Naive thymus-derived CD8-positive, alpha-beta T cell (primary cell): ENCODE data around the gene ELOA. TPM values are rescaled to one million over a fixed set of nuclear protein-coding genes. Genes with fewer than 3 reads are reported as not detected.
A peak's percentile ranks its signal among the peaks of the same experiment; 100 is the strongest.
"Not testable (repeated sequence)": the region's sequence is repeated elsewhere in the genome, so short reads cannot be mapped to it uniquely, and the experiment has no call there.

Experiments used
- ATAC-seq, 2 donors: fragments of 150-1000 bp; cut with Tn5 transposase in 1 of 2; sonication (Bioruptor Pico), chemical (Tn5 transposase) in 1 of 2; 1 replicate in 1 of 2; 2 replicates in 1 of 2; pipeline ENCODE4 v1.10.0; 2021; ENCODE audit warnings: mild to moderate bottlenecking in 2 of 2, moderate library complexity in 2 of 2
- POLR2A ChIA-PET: fragments of 350-600 bp; sonication (Branson Sonifier 250); formaldehyde crosslinking; loops from one replicate; lab custom pipeline; 2021; ENCODE audit warnings: antibody characterized with exemption; lab: Charles Lee
- DNase-seq, 10 donors: peaks; one replicate each; pipeline versions ENCODE4 v3.0.0 to v3.0.0-alpha.2; 2020 to 2022
- H3K27ac Mint-ChIP-seq, 10 donors: one replicate each; pipeline ENCODE4 v1.8.0; 2020 to 2022; ENCODE audit warnings: mild to moderate bottlenecking in 10 of 10, mixed read lengths in 10 of 10, moderate library complexity in 4 of 10, inconsistent platforms in 1 of 10
- H3K27me3 Mint-ChIP-seq, 5 donors: one replicate each; pipeline ENCODE4 v1.8.0; 2021 to 2022; ENCODE audit warnings: mixed read lengths in 5 of 5
- H3K36me3 Mint-ChIP-seq, 3 donors: one replicate each; pipeline ENCODE4 v1.8.0; 2020 to 2022; ENCODE audit warnings: mixed read lengths in 3 of 3, mild to moderate bottlenecking in 2 of 3, inconsistent platforms in 1 of 3
- H3K4me1 Mint-ChIP-seq, 4 donors: one replicate each; pipeline ENCODE4 v1.8.0; 2021 to 2022; ENCODE audit warnings: mixed read lengths in 4 of 4
- H3K4me3 Mint-ChIP-seq, 10 donors: one replicate each; pipeline ENCODE4 v1.8.0; 2020 to 2022; ENCODE audit warnings: mild to moderate bottlenecking in 10 of 10, mixed read lengths in 10 of 10, moderate library complexity in 6 of 10, inconsistent platforms in 1 of 10
- H3K9me3 Mint-ChIP-seq, 9 donors: one replicate each; pipeline ENCODE4 v1.8.0; 2020 to 2022; ENCODE audit warnings: mixed read lengths in 9 of 9, mild to moderate bottlenecking in 3 of 9, inconsistent platforms in 1 of 9, moderate library complexity in 1 of 9
- polyA plus RNA-seq, 3 donors: library from polyadenylated mRNA; unstranded; fragments of 300-500 nt; fragmentation: Illumina TruSeq; gene quantifications; one replicate each; pipeline ENCODE4 v1.2.3, GENCODE V29; 2021
- total RNA-seq, 8 experiments: library from RNA in 2 of 8; stranded (reverse) in 2 of 8; gene quantifications; one replicate each; pipeline ENCODE4 v1.2.3 and lab custom pipeline; 2021 to 2026

The ELOA gene
- total and polyA plus RNA-seq, 5 experiments from 2014 or later, result 17.0 to 27.6 (median 26.4) TPM

- Mint-ChIP-seq H3K27me3 (peaks cover 0 to 1% (median 0%) of the 10 kb centered on the region in 5 donors), H3K4me3 (peak overlapping the region; percentile 75 to 97 (median 90)), H3K4me1 (peaks cover 3 to 22% (median 16%) of the 10 kb centered on the region in 4 donors), H3K27ac (peak overlapping the region; percentile 65 to 94 (median 84)), H3K9me3 (no peaks in the 10 kb centered on the region), H3K36me3 (peaks cover 0 to 23% (median 0%) of the 10 kb centered on the region in 3 donors)
- DNase-seq (peak in 1 of 10 donors; percentile 28), ATAC-seq (no peak)
- POLR2A ChIA-PET, result interaction anchor here (0.8 to 8.3 kb wide), 7 partner anchors 9 to 1349 kb away, joined by 3 to 64 read pairs (median 10); partner anchors contain the start of genes HMGCL, LYPLA2, PITHD1 and SRSF10
These were observed 56.5 kb downstream of the ELOA start for GRCh38 chr1:23799570-23800399.

GRCh38 chr1:23800400-23801337, 57.4 kb downstream of the ELOA start, which contains the start of gene GALE:
TSS of gene GALE (minus strand) at chr1:23800754. CDS start at chr1:23799007, 1,747 bp downstream.
- Mint-ChIP-seq H3K9me3 (no peaks in the 10 kb centered on the region), H3K27me3 (peaks cover 0 to 1% (median 0%) of the 10 kb centered on the region in 5 donors), H3K36me3 (peaks cover 0 to 18% (median 0%) of the 10 kb centered on the region in 3 donors), H3K4me1 (peaks cover 6 to 22% (median 16%) of the 10 kb centered on the region in 4 donors), H3K27ac (peak within 1 kb of the TSS; percentile 81 to 95 (median 92)), H3K4me3 (peak within 1 kb of the TSS; percentile 75 to 97 (median 90))
- ATAC-seq (peak; percentile 88 to 89), DNase-seq (peak; percentile 91 to 98 (median 95))
- POLR2A ChIA-PET, result interaction anchor here (0.5 to 8.3 kb wide), 13 partner anchors 10 to 1350 kb away, joined by 3 to 64 read pairs (median 4); partner anchors contain the start of genes ELOA, HMGCL, LYPLA2 and PITHD1

GRCh38 chr1:23801338-23801748, 58.1 kb downstream of the ELOA start:
- H3K36me3 Mint-ChIP-seq, result peaks cover 0 to 19% (median 0%) of the 10 kb centered on the region in 3 donors
- H3K9me3 Mint-ChIP-seq, result no peaks in the 10 kb centered on the region
- H3K4me1 Mint-ChIP-seq, result peaks cover 6 to 22% (median 16%) of the 10 kb centered on the region in 4 donors
- peaks cover 0 to 1% (median 0%) of the 10 kb centered on the region in 5 donors for H3K27me3 Mint-ChIP-seq
- ATAC-seq, result no peak
- POLR2A ChIA-PET, result interaction anchor here (0.5 to 8.3 kb wide), 10 partner anchors 9 to 239 kb away, joined by 3 to 64 read pairs (median 6); partner anchors contain the start of genes ELOA, HMGCL, LYPLA2 and PITHD1
- peak overlapping the region; percentile 75 to 95 (median 92) for H3K27ac Mint-ChIP-seq
- peak overlapping the region; percentile 75 to 97 (median 90) for H3K4me3 Mint-ChIP-seq
- DNase-seq, result no peak

- Mint-ChIP-seq H3K9me3 (no peaks in the 10 kb centered on the region), H3K4me1 (peaks cover 6 to 22% (median 16%) of the 10 kb centered on the region in 4 donors), H3K4me3 (peak overlapping the region in 9 of 10 donors; percentile 20 to 97 (median 81)), H3K27me3 (peaks cover 0 to 1% (median 0%) of the 10 kb centered on the region in 5 donors), H3K36me3 (peaks cover 0 to 17% (median 0%) of the 10 kb centered on the region in 3 donors), H3K27ac (peak overlapping the region; percentile 54 to 95 (median 88))
- POLR2A ChIA-PET, result interaction anchor here (1.4 to 8.3 kb wide), 7 partner anchors 8 to 179 kb away, joined by 3 to 64 read pairs (median 10); partner anchors contain the start of genes ELOA, HMGCL, LYPLA2 and PITHD1
- no peak for DNase-seq
- no peak for ATAC-seq
These were observed 58.6 kb downstream of the ELOA start for GRCh38 chr1:23801876-23802275.

GRCh38 chr1:23802809-23803342, 59.6 kb downstream of the ELOA start:
- not testable (repeated sequence) for H3K9me3 Mint-ChIP-seq, DNase-seq, H3K27me3 Mint-ChIP-seq, ATAC-seq
- Mint-ChIP-seq H3K27ac (peak overlapping the region in 8 of 10 donors; percentile 18 to 82 (median 72)), H3K36me3 (peaks cover 0 to 16% (median 0%) of the 10 kb centered on the region in 3 donors), H3K4me3 (peak overlapping the region in 4 of 10 donors; percentile 15 to 75 (median 66)), H3K4me1 (peaks cover 7 to 29% (median 16%) of the 10 kb centered on the region in 4 donors)
- POLR2A ChIA-PET, result interaction anchor here (0.6 to 8.3 kb wide), 5 partner anchors 13 to 153 kb away, joined by 4 to 64 read pairs (median 29); partner anchors contain the start of genes HMGCL, LYPLA2 and PITHD1

- Mint-ChIP-seq H3K4me1 (peaks cover 7 to 29% (median 15%) of the 10 kb centered on the region in 4 donors), H3K36me3 (peaks cover 0 to 16% (median 0%) of the 10 kb centered on the region in 3 donors), H3K27me3 (peaks cover 0 to 1% (median 0%) of the 10 kb centered on the region in 5 donors), H3K4me3 (no peak overlapping the region), H3K9me3 (no peaks in the 10 kb centered on the region), H3K27ac (peak overlapping the region in 6 of 10 donors; percentile 13 to 84 (median 54))
- ATAC-seq (no peak), DNase-seq (no peak)
- POLR2A ChIA-PET, result interaction anchor here (0.5 to 5.7 kb wide), 3 partner anchors 13 to 50 kb away, joined by 3 to 64 read pairs (median 3); partner anchors contain the start of gene LYPLA2
These were observed 60.4 kb downstream of the ELOA start for GRCh38 chr1:23803674-23804073.

GRCh38 chr1:23804183-23804835, 61.0 kb downstream of the ELOA start:
- Mint-ChIP-seq H3K36me3 (peaks cover 0 to 16% (median 0%) of the 10 kb centered on the region in 3 donors), H3K4me3 (peak overlapping the region in 1 of 10 donors; percentile 41), H3K4me1 (peaks cover 7 to 27% (median 13%) of the 10 kb centered on the region in 4 donors), H3K9me3 (no peaks in the 10 kb centered on the region), H3K27ac (peak overlapping the region in 5 of 10 donors; percentile 13 to 86 (median 69)), H3K27me3 (peaks cover 0 to 1% (median 0%) of the 10 kb centered on the region in 5 donors)
- ATAC-seq (no peak), DNase-seq (no peak)
- POLR2A ChIA-PET, result interaction anchor here (0.5 to 0.7 kb wide), 4 partner anchors 21 to 215 kb away, joined by 3 read pairs; partner anchors contain the start of gene HMGCL

- POLR2A ChIA-PET, result interaction anchor here (0.6 kb wide), 2 partner anchors 20 to 214 kb away, joined by 3 read pairs; partner anchors contain the start of gene HMGCL
- ATAC-seq, result no peak
- H3K9me3 Mint-ChIP-seq, result no peaks in the 10 kb centered on the region
- peaks cover 6 to 27% (median 13%) of the 10 kb centered on the region in 4 donors for H3K4me1 Mint-ChIP-seq
- peak overlapping the region in 5 of 10 donors; percentile 27 to 86 (median 64) for H3K27ac Mint-ChIP-seq
- H3K27me3 Mint-ChIP-seq, result peaks cover 0 to 1% (median 0%) of the 10 kb centered on the region in 5 donors
- no peak for DNase-seq
- peaks cover 0 to 16% (median 0%) of the 10 kb centered on the region in 3 donors for H3K36me3 Mint-ChIP-seq
- H3K4me3 Mint-ChIP-seq, result peak overlapping the region in 1 of 10 donors; percentile 4
These were observed 61.8 kb downstream of the ELOA start for GRCh38 chr1:23805025-23805424.

- Mint-ChIP-seq H3K9me3 (no peaks in the 10 kb centered on the region), H3K27me3 (no peaks in the 10 kb centered on the region), H3K4me1 (peaks cover 12 to 35% (median 20%) of the 10 kb centered on the region in 4 donors), H3K36me3 (peaks cover 0 to 20% (median 0%) of the 10 kb centered on the region in 3 donors), H3K27ac (peak overlapping the region in 1 of 10 donors; percentile 33), H3K4me3 (no peak overlapping the region)
- ATAC-seq, result no peak
- POLR2A ChIA-PET, result interaction anchor here (1.2 kb wide), 1 partner anchor 13 kb away, joined by 3 read pairs; no protein-coding TSS in a partner anchor
- DNase-seq, result no peak
These were observed 63.0 kb downstream of the ELOA start for GRCh38 chr1:23806280-23806679.

- ATAC-seq, result no peak
- Mint-ChIP-seq H3K27ac (peak overlapping the region in 2 of 10 donors; percentile 31 to 63), H3K9me3 (no peaks in the 10 kb centered on the region), H3K4me3 (no peak overlapping the region), H3K4me1 (peaks cover 12 to 28% (median 18%) of the 10 kb centered on the region in 4 donors), H3K27me3 (no peaks in the 10 kb centered on the region), H3K36me3 (peaks cover 0 to 26% (median 0%) of the 10 kb centered on the region in 3 donors)
- DNase-seq, result no peak
- POLR2A ChIA-PET, result interaction anchor here (1.2 to 1.5 kb wide), 2 partner anchors 14 to 18 kb away, joined by 3 to 7 read pairs; partner anchors contain the start of gene HMGCL
These were observed 64.2 kb downstream of the ELOA start for GRCh38 chr1:23807453-23807852.
